Posterior cingulate gyrus (tissue), 11 donors: ENCODE results near the gene CMTM4.

ENCODE experiments used
- DNase-seq, 10 donors: peaks; one replicate each; pipeline versions ENCODE4 v3.0.0 to v3.0.0-alpha.2; 2020 to 2021; ENCODE audit warnings: mixed read lengths in 3 of 10
- intact Hi-C: fragments of 100-400 bp; cut with DNase I; formaldehyde crosslinking; loops from one replicate; pipeline ENCODE4 v1.15.1; 2023

CMTM4 gene

GRCh38 chr16:66696669-66697630 lies at the start of gene CMTM4:
CMTM4 (minus strand) TSS chr16:66696743; CDS start chr16:66696525, 218 bp downstream.
- intact Hi-C loops = loop anchor here (5.0 kb wide), 1 partner anchor 35 kb away; no protein-coding TSS in a partner anchor
- DNase-seq = peak; percentile 74 to 98 (median 84)

DNA sequence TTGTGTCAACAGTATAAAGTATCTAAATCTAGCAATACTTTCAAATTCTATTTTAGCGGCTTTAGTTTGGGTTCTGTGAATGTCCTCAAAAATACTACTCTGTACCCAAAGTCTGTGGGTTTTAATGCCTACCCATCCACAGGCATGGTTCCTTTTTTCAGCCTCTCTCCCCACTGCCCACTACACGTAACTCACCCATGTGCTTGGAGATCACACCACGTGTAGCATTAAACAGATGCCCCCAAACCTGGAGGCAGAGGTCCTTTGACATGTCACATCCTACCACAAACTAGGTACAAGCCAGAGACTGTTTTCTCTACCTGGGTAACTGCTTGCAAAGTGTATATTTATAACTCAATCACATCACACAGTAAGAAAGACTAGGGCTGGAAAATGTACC lies 49.5 kb upstream of the CMTM4 start:
- intact Hi-C loops = no loop called here
- no peak for DNase-seq

DNA sequence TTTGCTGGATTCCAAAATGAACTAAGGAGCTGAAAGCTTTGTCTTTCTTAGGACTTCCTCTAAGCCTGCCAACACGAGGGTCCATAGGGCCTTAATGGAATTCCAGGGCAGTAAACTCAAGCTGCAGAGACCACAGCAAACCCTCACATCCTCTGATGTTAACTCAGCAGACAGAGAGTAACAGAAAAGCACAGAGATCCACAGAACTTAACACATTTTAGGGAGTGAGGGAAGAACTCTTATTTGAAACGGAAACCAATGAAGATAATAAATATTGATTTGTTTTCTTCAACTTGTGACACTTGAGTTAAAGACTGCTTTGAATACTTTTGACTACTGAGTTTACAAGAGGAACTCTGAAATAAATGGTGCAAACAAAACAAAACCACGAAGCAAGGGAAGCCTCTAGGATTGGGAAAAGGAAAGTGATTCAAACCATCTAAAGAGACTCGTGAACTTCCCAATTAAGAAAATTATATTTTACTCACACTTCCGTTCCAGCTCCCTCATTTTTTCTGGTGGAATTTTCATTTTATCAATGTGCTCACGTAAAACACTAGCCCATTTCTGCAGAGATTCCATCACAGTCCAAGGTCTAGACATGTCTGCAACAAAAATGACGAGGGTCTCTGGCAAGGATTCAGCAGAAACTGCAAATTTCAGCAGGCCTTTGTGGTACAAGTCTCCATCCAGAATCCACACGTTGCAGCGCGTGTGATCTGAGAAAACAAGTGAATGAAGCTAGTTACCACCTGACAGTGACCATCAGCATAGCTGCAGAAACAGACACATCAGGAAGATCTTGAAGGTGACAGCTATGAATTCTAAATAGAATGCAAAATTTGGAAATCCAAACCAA lies 45.6 kb upstream of the CMTM4 start:
- intact Hi-C loops = no loop called here
- DNase-seq = no peak

DNA sequence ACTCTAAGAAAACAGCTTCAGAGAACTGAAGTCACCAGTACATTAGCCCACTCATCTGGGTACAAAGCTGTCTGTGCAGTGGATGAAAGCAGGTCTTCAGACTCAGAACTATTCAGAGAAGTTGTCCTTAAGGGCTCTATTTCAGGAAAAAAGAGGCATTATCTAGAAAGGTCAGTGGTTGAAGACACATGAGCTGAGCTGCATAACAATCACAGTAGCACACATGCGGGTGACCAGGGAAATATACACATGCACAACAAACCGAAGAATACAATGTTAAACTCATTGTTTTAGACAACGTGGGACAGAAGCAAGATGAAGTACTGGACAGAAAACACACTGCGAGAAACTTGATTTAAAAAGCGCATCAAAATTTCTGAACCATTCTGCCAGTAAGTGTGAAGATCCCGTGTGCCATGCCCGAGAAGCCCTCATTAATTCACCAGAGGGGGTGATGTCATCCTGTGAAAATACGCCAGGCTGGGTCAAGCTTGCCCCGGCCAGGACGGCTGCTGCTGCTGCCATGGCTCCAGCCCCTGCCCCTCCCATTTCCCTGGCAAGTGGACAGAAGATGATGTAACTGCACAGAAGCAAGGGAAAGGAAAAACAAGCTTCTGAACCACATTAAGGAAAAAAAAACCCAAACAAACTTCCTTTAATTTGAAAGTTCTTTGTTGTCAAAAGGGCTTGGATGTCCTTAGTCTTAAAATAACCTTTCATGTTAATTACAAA lies 44.8 kb upstream of the CMTM4 start:
- DNase-seq = peak; percentile 81 to 98 (median 90)
- intact Hi-C loops = no loop called here

DNA sequence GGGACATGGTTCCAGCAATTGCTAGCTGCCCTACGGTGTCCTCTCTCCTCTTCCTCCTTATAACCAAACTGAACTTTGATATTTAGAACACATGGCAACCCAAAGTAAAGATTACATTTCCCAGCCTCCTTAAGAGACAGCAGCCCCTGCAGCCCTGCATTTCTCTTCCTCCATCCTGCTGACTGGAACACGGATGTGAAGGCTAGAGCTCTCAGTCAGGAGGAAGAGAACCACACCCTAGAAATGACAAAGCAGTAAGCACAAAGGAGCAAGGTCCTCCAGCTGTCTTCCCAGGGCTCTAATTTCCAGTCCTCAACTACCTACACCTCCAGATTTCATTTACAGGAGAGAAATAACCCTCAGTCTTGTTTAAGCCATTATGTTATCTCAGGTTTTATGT lies 44.0 kb upstream of the CMTM4 start:
- DNase-seq = peak in 1 of 10 donors; percentile 59

DNA sequence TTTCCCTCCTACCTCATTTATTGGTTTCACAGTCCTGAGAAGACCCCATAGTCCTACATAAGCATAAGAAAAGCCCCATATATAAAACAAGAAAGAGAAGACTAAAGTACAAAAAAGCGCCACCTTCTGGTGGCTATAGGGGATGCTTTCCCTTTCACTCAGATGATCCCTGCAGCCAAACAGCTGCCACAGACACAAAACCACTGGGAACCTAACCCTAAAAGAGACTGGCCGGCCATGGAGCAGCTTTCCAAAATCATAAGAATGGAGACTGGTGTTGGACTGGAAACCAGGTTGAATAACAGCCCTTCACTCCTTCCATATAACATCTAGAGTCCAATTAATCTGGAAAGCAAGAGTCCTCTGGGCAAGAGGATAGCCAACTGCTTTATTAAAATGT lies 43.5 kb upstream of the CMTM4 start:
- peak in 1 of 10 donors; percentile 62 for DNase-seq
- intact Hi-C loops = no loop called here

More for the DNA sequence above, 44.0 kb upstream of the CMTM4 start:
- intact Hi-C loops = no loop called here

DNA sequence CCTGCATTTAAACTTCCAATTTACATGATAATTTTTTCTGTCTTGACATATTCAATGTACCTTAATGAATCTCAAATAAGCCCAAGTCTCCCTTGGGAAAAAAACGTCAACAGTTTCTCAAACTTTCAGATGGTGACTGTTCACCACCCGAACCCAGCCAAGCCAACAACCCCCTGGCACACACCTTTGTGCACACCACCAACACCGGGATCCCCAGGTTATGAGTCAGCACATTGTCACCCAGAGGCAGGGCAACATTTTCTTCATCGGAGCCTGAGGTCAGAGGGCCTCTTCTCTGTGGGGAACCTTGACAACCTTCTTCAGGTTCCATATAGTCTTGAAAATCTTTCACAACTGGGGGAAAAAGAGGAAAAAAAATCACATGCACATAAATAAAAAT lies 39.3 kb upstream of the CMTM4 start:
- intact Hi-C loops = no loop called here
- peak in 2 of 10 donors; percentile 25 to 35 for DNase-seq

- DNase-seq = peak in 2 of 10 donors; percentile 11 to 66
- intact Hi-C loops = no loop called here
These were observed 34.6 kb upstream of the CMTM4 start for GRCh38 chr16:66731101-66731500.

DNA sequence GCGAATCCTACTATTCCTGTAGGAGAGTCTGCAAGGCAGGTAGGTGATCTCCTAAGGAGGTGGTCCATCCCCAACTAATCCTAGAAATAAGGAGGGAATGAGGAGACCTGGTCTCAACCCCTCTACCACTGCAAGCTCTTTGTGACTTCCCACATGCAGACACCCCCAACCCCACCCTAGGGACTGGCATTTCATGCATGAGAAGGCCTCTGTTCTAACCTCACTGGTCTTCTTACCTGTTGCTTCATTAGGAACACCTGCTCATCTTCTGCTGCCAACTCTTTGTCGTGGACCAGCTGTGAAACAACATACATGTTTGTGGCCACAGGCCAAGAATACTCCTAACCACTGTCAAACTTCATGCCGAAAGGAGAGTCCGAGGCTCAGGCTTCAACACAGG lies 32.3 kb upstream of the CMTM4 start:
- intact Hi-C loops = loop anchor here (1.0 kb wide), 1 partner anchor 22 kb away; the partner anchor contains the start of gene DYNC1LI2
- peak in 1 of 10 donors; percentile 27 for DNase-seq

- intact Hi-C loops = loop anchor here (1.0 kb wide), 1 partner anchor 23 kb away; the partner anchor contains the start of gene DYNC1LI2
These were observed 31.7 kb upstream of the CMTM4 start for GRCh38 chr16:66728117-66728787.

DNA sequence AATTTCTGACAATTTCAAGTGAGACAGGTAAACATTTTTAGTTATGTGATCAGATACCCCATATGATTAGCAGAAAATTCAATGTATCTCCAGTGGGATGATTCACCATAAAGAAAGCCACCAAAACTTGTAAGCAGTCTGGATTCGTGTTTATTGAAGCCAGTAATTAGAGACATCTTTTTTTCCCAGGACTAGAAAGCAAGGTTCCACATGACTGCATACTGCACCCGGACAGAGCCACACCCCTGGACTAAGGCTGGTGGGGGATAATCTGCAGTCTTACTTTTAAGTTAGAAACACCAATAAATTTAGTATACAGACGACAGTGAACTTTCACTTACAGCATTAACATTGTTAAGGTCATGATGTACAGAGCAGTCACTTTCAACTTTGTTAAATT lies 24.2 kb upstream of the CMTM4 start:
- intact Hi-C loops = no loop called here
- DNase-seq = no peak

More at GRCh38 chr16:66728117-66728787, 31.7 kb upstream of the CMTM4 start:
- DNase-seq = peak in 3 of 10 donors; percentile 14 to 29 (median 17)

DNA sequence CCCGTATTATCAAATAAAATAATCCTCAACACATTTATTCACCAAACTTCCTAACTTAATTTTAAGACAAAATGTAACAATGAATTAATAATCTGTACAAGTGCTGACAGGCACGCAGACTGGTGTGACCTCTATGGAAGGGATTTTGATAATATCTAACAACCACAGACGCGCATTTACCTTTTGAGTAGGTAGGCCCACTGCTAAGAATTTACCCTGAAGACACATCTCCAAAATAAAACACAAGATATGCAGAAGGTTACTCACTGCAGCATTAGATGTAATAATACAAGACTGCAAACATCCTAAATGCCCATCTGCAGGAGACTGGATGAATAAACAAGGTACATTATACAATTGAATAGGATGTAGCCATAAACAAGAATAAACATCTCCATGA lies 22.7 kb upstream of the CMTM4 start:
- intact Hi-C loops = no loop called here
- no peak for DNase-seq

GRCh38 chr16:66717776-66718175 lies 21.2 kb upstream of the CMTM4 start:
- intact Hi-C loops = loop anchor here (1.0 kb wide), 1 partner anchor 151 kb away; no protein-coding TSS in a partner anchor
- DNase-seq = peak in 1 of 10 donors; percentile 20

DNA sequence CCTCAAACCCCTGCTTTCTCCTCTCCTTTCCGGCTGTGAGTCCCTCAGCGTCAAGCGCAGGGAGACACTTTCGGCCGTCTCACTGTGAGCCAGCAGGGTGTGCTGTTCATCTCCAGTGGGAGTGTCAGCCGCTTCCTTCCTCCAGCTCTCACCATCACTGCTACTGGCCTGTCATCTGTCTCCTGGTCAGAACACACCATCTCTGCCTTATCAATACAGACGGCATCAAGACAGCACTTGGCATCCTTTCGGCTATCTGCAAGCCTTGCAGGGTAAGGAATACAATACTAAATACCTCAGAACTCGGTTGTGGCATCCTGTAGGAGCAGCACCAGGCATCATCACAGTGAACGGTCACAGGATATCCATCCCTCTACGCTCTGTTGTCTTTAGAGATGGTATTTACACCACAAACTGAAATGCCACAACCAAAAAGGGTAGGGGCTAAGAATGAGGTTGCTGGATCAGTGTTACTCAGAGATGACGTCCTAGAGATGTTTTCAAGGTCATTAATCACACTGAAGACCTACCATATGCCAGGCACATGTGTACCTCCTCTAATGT lies 20.7 kb upstream of the CMTM4 start:
- peak in 9 of 10 donors; percentile 31 to 93 (median 63) for DNase-seq
- intact Hi-C loops = loop anchor here (1.0 kb wide), 1 partner anchor 151 kb away; no protein-coding TSS in a partner anchor

GRCh38 chr16:66714654-66715307 lies 18.2 kb upstream of the CMTM4 start:
- peak in 1 of 10 donors; percentile 50 for DNase-seq
- intact Hi-C loops = no loop called here

GRCh38 chr16:66714062-66714461 lies 17.5 kb upstream of the CMTM4 start:
- intact Hi-C loops = no loop called here
- DNase-seq = peak in 1 of 10 donors; percentile 12

- intact Hi-C loops = no loop called here
- peak in 5 of 10 donors; percentile 18 to 85 (median 50) for DNase-seq
These were observed 16.5 kb upstream of the CMTM4 start for GRCh38 chr16:66713076-66713475.

DNA sequence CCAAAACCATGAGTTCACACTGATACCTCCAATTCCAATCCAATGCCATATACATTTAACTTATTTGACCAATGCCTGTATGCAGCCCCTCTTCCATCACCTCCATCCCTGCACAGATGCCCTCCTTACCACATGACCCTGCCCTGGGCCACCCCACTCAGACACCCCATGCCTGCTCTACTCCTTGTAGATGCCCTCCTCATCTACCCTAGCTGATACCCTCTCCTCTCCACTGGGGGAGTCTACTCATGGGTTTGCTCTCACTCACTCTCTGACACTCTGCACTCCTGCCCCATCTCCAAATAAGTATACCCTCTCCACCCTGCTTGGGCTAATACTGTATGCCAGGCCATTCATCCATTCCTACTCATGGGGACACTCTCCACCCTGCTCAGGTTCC lies 16.0 kb upstream of the CMTM4 start:
- peak in 1 of 10 donors; percentile 65 for DNase-seq
- intact Hi-C loops = no loop called here
